GF-D8 (cell line): ENCODE data around the gene RNU6-9.

ENCODE experiments used
- DNase-seq: peaks from one replicate; lab custom pipeline; 2025; lab: John Stamatoyannopoulos, UW

RNU6-9 gene

GRCh38 chr19:899336-900042 is 6.2 kb downstream of the RNU6-9 start:
- no peak for DNase-seq

- no peak for DNase-seq
Observed at GRCh38 chr19:900043-900301, 6.7 kb downstream of the RNU6-9 start.

GRCh38 chr19:900302-901111 is 7.2 kb downstream of the RNU6-9 start:
- DNase-seq = no peak

GRCh38 chr19:901216-902092 is 8.2 kb downstream of the RNU6-9 start:
- no peak for DNase-seq

- DNase-seq = no peak
Observed at GRCh38 chr19:902093-902370, 8.7 kb downstream of the RNU6-9 start.

- no peak for DNase-seq
Observed at GRCh38 chr19:902446-903226, 9.4 kb downstream of the RNU6-9 start.

- no peak for DNase-seq
Observed at GRCh38 chr19:903266-903797, 10.0 kb downstream of the RNU6-9 start.

- DNase-seq = no peak
Observed at GRCh38 chr19:904545-904944, 11.3 kb downstream of the RNU6-9 start.

GRCh38 chr19:906480-906879 is 13.2 kb downstream of the RNU6-9 start:
- DNase-seq = no peak

- DNase-seq = no peak
Observed at GRCh38 chr19:907183-907853, 14.0 kb downstream of the RNU6-9 start.

- DNase-seq = no peak
Observed at GRCh38 chr19:911197-912033, 18.1 kb downstream of the RNU6-9 start.

GRCh38 chr19:912181-913079 is 19.1 kb downstream of the RNU6-9 start:
- DNase-seq = no peak

- no peak for DNase-seq
Observed at GRCh38 chr19:913080-913748, 19.9 kb downstream of the RNU6-9 start, which contains the start of gene R3HDM4. TSS of gene R3HDM4 (minus strand) at chr19:913219. CDS start at chr19:913157, 62 bp downstream.

- no peak for DNase-seq
Observed at GRCh38 chr19:916645-917322, 23.5 kb downstream of the RNU6-9 start.

- DNase-seq = no peak
Observed at GRCh38 chr19:917323-918151, 24.3 kb downstream of the RNU6-9 start, which contains the start of gene KISS1R. TSS of gene KISS1R (plus strand) at chr19:917333. CDS start at chr19:917503, 170 bp downstream.

GRCh38 chr19:918152-918437 is 24.8 kb downstream of the RNU6-9 start:
- no peak for DNase-seq

GRCh38 chr19:918481-919198 is 25.4 kb downstream of the RNU6-9 start:
- no peak for DNase-seq
